ENCODE measurements around the gene PPIF.

GRCh38 chr10:79355420-79356017, 8.2 kb downstream of the PPIF start:
- TF ChIP-seq EZH2 (IDR thresholded peaks at IDR 0.05; ENCODE audit: insufficient read depth, poor library complexity, severe bottlenecking) (no peak), EZH2phosphoT487 (IDR thresholded peaks at IDR 0.05; ENCODE audit: insufficient read depth, low read depth) (no peak)

Measured in GM23248 (cell line).